ENCODE data around the gene TMEM98.
"Not testable (repeated sequence)": the region's sequence is repeated elsewhere in the genome, so short reads cannot be mapped to it uniquely, and the experiment has no call there.

The TMEM98 gene

DNA sequence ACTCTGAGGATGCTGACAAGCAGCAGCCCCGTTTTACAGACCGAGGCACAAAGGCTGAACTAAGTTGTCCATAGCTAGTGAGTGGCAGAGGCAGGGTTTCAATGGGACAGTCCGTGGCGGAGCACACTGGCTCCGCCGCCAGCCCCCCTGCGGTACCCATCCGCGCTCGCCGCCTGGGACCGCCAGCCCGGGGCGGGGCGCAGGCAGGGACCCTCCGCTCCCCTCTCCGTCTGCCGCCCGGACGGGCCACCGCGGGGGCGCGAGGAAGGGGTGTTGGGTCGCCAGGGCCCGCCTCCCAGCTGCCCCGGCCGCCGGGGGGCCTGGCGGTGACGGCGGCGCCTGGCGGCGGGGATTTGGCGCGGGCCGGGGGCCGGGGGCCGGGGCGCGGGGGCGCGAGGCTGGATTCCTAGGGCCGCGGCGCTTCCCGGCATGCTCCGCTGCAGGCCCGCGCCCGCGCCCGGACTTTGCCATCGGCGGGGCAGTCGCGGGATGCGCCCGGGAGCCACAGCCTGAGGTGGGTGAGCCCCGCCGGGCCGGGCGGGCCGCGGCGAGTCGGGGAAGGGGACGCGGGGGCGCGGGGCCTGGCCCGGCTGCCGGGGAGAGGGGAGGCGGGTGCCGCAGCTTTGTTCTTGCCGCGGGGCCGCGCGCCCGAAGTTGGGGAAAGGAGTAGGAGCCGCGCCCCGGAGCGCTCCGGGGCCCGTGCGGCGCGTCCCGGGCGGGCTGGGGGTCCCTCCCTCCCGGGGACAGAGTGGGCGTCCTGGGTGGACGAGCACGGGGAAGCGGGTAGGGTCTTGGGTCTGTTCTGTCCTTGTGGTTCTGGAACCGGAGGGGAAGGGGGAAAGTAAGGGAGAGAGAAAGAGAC lies at the start of gene TMEM98:
Gene TMEM98, plus strand, starts transcription at position 430 of the 862 bp plus-strand sequence. CDS start 3,376 bp downstream, outside the sequence.
- DNase-seq = no peak

GRCh38 chr17:32878211-32878610 lies 49.7 kb upstream of the TMEM98 start:
- DNase-seq = no peak

GRCh38 chr17:32879134-32879533 lies 48.8 kb upstream of the TMEM98 start:
- no peak for DNase-seq

- DNase-seq = no peak
Observed at GRCh38 chr17:32880671-32881453, 47.1 kb upstream of the TMEM98 start.

DNA sequence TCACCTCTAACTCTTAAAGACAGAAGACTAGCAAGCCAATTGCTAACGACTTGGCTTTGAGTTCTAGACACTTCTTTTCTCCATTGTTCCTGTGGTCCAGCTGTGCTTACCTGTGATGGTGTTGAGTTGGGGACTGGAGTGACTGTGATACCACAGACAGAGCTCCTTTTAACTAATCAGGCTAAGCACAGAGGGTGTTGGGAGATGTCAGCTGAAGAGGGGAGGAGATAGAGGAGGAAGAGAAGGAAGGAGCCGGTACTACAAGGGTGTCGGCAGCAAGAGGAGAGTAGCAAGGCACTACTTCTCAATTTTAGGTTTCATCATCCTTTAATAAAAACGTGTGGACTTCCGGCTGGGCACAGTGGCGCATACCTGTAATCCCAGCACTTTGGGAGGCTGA lies 45.9 kb upstream of the TMEM98 start:
- DNase-seq = no peak

DNA sequence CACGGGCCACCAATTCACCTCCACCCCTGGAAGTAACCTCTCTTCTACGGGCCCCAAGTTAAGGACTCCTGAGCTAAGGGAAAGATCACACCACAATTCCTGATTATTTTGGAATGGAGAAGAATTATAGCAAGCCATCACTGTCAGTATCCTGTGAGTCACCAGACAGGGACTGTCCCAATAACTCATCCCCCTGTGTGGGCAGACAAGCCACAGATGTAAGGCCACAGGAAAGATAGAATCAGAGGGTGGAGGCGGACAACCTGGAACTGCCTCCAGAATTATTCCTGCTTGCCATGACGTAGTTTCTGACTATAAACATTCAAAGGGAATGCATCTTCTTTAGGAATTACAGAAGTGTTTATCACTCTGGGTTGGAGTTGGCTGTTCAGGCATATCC lies 45.2 kb upstream of the TMEM98 start:
- DNase-seq = peak; percentile 57 to 61

DNA sequence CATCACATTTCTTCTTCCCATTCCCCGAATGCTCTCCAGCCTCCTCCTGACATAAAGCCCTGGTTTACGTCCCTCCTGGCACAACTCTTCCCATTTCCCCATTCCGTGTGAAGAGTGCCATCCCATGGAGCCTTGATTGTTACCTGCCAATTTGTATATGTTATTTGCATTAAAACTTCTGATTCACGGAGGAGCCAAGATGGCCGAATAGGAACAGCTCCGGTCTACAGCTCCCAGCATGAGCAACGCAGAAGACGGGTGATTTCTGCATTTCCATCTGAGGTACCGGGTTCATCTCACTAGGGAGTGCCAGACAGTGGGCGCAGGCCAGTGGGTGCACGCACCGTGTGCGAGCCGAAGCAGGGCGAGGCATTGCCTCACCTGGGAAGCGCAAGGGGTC lies 41.0 kb upstream of the TMEM98 start:
- DNase-seq = not testable (repeated sequence)

DNA sequence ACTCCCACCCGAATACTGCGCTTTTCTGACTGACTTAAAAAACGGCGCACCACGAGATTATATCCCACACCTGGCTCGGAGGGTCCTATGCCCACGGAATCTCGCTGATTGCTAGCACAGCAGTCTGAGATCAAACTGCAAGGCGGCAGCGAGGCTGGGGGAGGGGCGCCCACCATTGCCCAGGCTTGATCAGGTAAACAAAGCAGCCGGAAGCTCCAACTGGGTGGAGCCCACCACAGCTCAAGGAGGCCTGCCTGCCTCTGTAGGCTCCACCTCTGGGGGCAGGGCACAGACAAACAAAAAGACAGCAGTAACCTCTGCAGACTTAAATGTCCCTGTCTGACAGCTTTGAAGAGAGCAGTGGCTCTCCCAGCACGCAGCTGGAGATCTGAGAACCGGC lies 40.5 kb upstream of the TMEM98 start:
- not testable (repeated sequence) for DNase-seq

DNA sequence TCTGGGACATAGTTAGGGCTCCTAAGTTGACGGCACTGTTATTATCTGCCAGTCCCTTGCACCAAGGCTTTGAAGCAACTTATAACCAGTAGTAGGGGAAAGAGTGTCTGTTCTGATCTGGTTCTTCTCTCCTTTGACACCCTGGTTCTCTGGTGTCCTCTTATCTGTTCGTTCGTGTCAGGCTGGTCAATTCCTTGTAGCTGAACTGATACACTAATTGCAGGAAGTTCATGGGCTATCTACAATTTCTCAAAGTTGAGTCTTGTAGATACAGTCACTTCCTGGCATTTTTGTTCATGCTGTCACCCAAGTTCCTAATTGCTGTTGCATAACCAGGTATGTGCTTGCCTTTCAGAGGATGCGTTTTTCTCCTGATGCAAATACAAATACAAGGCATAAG lies 33.7 kb upstream of the TMEM98 start:
- no peak for DNase-seq

DNA sequence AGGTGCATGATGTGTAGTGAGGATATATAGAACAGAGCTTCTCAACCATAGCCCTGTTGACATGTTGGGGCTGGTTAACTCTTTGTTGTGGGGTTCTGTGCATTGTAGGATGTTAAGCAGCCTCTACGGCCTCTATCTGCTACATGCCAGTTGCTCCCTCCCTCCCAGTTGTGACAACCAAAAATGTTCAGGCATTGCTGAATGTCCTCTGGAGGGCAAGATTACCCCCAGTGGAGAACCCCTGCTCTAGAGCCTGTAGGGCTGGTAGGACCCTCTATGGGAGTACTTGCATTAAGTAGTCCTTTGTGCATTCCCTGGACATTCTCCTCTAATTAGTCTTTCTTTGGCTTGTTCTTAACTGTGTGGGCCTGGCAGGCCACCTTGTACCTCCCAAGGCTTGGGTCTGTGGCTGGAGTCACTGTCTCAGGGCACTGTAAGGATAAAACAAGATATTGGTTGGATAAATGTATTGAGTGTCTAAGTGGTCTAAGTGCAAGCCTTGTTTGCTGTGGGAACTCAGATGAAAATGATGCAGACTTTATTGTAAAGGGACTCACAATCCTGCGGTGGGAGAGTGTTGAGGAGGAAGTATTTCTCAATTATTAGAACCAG lies 31.2 kb upstream of the TMEM98 start:
- DNase-seq = no peak

GRCh38 chr17:32899236-32900013 lies 28.5 kb upstream of the TMEM98 start:
- DNase-seq = no peak

- no peak for DNase-seq
Observed at GRCh38 chr17:32901743-32902142, 26.2 kb upstream of the TMEM98 start.

DNA sequence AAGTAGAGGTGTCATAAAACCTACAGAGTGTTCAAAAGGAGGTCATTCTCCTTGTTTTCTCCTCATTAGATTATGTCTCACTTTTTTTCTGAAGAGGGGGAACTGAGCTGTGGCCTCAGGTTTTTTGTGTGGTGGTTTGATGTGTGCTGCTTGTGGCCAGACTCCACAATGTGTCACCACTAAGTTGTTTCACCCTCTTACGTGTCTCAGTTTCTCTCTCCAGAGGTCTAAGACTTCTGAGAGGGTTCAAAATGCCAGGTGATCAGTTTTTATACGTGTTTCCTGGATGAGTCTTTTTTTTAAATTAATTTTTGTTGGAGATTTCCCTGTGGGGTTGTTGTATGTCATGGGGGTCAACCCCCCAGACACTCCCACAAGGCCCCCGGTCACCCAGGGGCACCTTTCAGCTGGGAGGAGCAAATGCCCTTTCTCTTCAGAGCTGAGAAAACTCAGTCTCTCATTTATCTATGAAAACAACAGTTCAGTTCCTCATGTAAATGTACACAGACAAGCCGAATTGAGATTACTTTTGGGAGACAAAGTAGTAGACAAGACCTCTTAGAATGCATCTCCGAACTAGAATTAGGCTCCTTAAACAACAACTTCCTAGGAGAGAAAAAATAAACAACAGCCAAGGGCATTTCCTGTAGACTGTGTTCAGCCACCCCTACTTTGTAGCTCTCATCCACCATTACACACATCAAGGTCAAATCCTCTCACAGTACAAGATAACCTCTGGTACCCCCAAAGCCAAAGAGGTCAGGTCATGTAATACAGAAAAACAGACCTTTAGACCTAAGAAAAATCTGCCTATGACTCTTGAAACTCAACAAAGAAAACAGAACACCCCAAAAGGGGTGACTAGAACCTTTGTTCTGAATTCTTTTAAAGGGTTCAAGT lies 23.9 kb upstream of the TMEM98 start:
- DNase-seq = peak; percentile 29 to 52

DNA sequence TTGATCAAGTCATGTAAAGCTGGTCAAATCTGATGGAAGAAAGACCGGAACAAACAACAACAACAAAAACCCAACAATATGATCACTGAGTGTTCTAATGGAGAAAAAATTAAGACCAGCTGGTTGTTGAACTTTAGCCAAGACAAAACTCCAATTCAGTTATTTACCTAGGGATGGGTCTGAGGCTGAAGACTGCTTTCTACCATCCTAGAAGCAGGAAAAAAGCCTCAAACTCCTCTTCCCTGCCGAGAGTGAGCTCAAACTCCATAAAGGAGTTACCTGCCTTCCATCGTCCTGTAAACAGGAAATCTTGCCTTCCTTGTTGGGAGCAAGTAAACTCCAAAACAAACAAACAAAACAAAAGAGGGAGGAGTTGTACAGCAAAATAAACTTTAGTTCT lies 23.1 kb upstream of the TMEM98 start:
- no peak for DNase-seq

DNA sequence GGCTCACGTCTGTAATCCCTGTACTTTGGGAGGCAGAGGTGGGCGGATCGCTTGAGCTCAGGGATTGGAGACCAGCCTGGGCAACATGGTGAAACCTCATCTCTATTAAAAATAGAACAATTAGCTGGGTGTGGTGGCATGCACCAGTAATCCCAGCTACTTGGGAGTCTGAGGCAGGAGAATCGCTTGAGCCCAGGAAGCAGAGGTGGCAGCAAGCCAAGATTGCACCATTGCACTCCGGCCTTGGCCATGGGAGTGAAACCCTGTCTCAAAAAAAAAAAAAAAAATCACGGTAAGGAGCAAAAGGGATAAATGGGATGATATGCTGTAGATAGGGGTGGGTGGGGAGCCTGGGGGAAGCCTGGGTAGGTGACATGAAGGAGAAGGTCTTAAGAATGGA lies 20.4 kb upstream of the TMEM98 start:
- DNase-seq = no peak

DNA sequence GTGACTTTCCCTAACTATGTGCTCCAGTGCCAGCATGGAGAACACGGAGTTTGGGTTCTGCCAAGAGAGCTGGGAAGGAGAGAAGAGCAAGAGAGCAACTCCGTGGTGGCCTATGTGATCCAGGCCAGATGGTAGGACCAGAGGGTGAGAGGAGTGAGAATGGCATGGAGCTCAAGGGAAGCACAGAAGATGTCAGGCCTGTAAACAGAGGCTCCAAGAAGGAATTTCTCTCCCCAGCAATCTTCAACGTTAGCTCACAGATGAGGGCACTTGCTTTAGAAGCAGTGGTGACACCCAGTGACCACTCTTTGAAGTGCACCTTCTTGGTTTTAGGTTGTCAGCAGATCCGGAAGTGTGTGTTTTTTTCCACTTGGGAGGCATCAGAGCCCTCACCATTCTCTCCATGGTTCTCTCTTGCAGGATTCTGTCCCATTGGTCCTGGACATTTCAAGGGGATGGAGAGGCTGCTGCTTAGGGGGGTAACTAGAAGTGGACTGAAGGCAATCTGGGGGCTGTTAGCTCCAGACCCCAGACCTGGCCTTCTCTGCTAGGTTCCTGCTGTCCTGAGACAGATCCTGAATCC lies 18.1 kb upstream of the TMEM98 start:
- peak; percentile 68 to 73 for DNase-seq

GRCh38 chr17:32910769-32911168 lies 17.2 kb upstream of the TMEM98 start:
- no peak for DNase-seq

GRCh38 chr17:32912218-32912897 lies 15.6 kb upstream of the TMEM98 start:
- no peak for DNase-seq

DNA sequence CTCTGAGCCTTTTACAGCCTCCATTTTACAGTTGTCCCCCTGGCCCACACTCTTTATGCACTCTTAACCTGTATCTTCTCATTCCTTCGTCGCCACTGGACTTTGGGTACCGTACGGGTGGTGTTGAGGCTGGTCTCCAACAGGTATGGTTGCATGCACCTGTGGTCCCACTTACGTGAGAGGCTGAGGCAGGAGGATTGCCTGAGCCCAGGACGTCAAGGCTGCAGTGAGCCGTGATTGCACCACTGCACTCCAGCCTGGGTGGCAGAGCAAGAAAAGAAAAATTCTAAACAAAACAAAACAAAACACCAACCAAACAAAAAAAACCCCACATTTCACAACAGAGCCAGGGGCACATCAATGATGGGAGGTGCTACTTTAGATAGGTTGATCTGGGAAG lies 14.4 kb upstream of the TMEM98 start:
- DNase-seq = no peak

- peak; percentile 49 to 59 for DNase-seq
Observed at GRCh38 chr17:32914181-32914580, 13.8 kb upstream of the TMEM98 start.

- DNase-seq = no peak
Observed at GRCh38 chr17:32915245-32915644, 12.7 kb upstream of the TMEM98 start.

Measured in activated T-cell treated with anti-CD3 and anti-CD28 coated beads, Interleukin-2, amount 50 U/mL, for 48 hours (primary cell).